Activated T-helper 1 cell treated with anti-CD3 and anti-CD28 coated beads, Interleukin-12 subunit alpha, Interleukin-12 subunit beta, Interleukin-2, Interleukin-4 antibody, amounts not matched to agents 30 ng/mL and 10 ng/mL and 1 ng/mL, durations not matched to agents 14 hours and 24 hours and 36 hours (primary cell): Measurements from ENCODE around the gene CEP104. TPM values are rescaled to one million over a fixed set of nuclear protein-coding genes. Genes with fewer than 3 reads are reported as not detected.

ENCODE experiments used
- DNase-seq: peaks from one replicate; pipeline ENCODE4 v3.0.0; 2021; ENCODE audit warnings: low spot score
- H3K27ac Mint-ChIP-seq: one replicate; pipeline ENCODE4 v1.8.0; 2021; ENCODE audit warnings: mild to moderate bottlenecking, mixed read lengths
- H3K27me3 Mint-ChIP-seq: one replicate; pipeline ENCODE4 v1.8.0; 2022; ENCODE audit warnings: mild to moderate bottlenecking, moderate library complexity, mixed read lengths; ENCODE audit not compliant: insufficient read depth
- H3K36me3 Mint-ChIP-seq: one replicate; pipeline ENCODE4 v1.8.0; 2021; ENCODE audit warnings: low read depth, mixed read lengths
- H3K4me1 Mint-ChIP-seq: one replicate; pipeline ENCODE4 v1.8.0; 2021; ENCODE audit warnings: low read depth, mixed read lengths
- H3K4me3 Mint-ChIP-seq: one replicate; pipeline ENCODE4 v1.8.0; 2021; ENCODE audit warnings: mild to moderate bottlenecking, moderate library complexity, mixed read lengths
- H3K9me3 Mint-ChIP-seq: one replicate; pipeline ENCODE4 v1.8.0; 2021; ENCODE audit warnings: mixed read lengths
- intact Hi-C: fragments of 100-400 bp; cut with micrococcal nuclease; formaldehyde crosslinking; loops from one replicate; pipeline ENCODE4 v1.15.1; 2024
- total RNA-seq: library from RNA; stranded (reverse); gene quantifications from 2 replicates; pipeline ENCODE4 v1.2.3, GENCODE V29; 2022

The CEP104 gene
- total RNA-seq, 1 donor from 2014 or later: 55.5 TPM

GRCh38 chr1:3762151-3762872 is 94.7 kb downstream of the CEP104 start:
- no peaks in the 10 kb centered on the region for H3K36me3 Mint-ChIP-seq
- DNase-seq: no peak
- intact Hi-C loops: no loop called here
- no peak overlapping the region for H3K27ac Mint-ChIP-seq
- peaks cover 10% of the 10 kb centered on the region for H3K27me3 Mint-ChIP-seq
- peaks cover 6% of the 10 kb centered on the region for H3K9me3 Mint-ChIP-seq
- H3K4me1 Mint-ChIP-seq: no peaks in the 10 kb centered on the region
- no peak overlapping the region for H3K4me3 Mint-ChIP-seq

Other genes starting within 250 kb of the CEP104 start
- 1.2 and 2.1 TPM in 2 replicates for gene MEGF6, start 245.7 kb downstream of the CEP104 start, total RNA-seq
- 10.3 and 12.5 TPM in 2 replicates for gene TPRG1L, start 232.2 kb downstream of the CEP104 start, total RNA-seq
- gene WRAP73, start 207.1 kb downstream of the CEP104 start, total RNA-seq: 44.9 and 45.5 TPM in 2 replicates
- gene TP73, start 204.7 kb downstream of the CEP104 start, total RNA-seq: 1.4 and 1.5 TPM in 2 replicates
- not detected in 2 replicates for gene CCDC27, start 104.8 kb downstream of the CEP104 start, total RNA-seq
- gene SMIM1, start 84.5 kb downstream of the CEP104 start, total RNA-seq: 1.0 and 1.2 TPM in 2 replicates
- gene LRRC47, start 60.7 kb downstream of the CEP104 start, total RNA-seq: 45.2 and 50.1 TPM in 2 replicates
- 13.7 and 15.8 TPM in 2 replicates for gene DFFB, start 265 bp upstream of the CEP104 start, total RNA-seq
- 45.1 TPM in 2 replicates for gene C1orf174, start 43.1 kb upstream of the CEP104 start, total RNA-seq